GM18526 (cell line): ENCODE results near the gene GLT1D1.

ENCODE experiments used
- POLR2A ChIP-seq: IDR thresholded peaks from 3 replicates; pipeline ENCODE4 v1.6.1; 2011; ENCODE audit not compliant: insufficient read length; ENCODE audit errors: extremely low read depth

Gene GLT1D1

DNA sequence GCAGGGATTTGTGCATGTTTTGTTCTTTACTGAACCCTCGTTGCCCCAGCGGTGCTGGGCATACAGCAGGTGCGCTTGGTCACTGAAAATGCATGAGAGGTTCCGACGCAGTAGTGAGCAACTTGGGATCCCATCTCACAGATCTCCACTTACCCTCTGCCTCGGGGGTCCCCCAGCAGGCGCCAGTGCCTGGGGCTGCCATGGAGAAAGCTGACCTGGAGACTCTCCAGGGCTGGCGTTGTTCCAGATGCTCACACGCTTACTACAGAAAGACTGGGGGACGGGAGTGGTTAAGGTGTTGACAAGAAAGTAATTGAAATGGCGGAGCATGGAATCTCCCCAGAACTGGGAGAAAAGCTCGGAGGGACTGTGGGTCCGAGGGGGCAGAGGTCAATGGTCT lies 14.2 kb downstream of the GLT1D1 start:
- no peak for TF ChIP-seq POLR2A

DNA sequence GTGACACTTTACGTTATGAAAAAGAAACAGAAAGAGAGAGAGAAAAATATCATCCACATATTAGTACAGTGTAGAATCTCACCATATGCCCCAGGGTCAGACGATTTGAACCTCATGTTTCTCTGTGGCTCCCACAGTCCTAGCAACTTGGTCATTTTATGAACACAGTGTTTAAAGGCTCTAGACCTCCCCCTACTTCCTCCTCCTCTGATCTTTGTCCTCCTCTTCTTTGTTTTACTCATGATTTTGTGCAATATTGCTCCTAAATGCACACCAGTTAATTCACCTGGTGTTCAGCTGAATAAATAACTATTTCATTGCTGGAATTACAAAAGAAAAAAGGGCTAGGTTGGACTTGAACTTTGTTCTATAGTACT lies 18.2 kb downstream of the GLT1D1 start:
- TF ChIP-seq POLR2A: no peak

DNA sequence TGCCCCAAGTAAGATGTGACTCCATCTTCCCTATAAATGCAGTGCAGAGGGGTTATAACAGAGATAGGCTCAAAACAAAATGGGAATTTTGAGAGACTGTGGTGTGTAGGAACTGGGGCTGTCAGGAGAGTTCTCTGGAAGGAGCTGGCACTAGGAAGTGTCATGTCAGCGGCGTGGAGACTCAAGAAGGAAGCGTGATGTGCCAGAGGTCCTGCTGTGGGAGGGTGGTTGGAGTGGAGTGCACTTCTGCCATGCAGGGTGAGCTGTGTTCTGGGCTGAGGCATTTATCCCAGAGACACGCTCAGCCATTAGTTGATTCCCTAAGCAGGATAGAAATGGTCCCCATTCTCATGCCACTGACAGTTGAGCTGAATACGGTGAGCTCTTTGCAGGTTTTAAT lies 19.0 kb downstream of the GLT1D1 start:
- no peak for TF ChIP-seq POLR2A

DNA sequence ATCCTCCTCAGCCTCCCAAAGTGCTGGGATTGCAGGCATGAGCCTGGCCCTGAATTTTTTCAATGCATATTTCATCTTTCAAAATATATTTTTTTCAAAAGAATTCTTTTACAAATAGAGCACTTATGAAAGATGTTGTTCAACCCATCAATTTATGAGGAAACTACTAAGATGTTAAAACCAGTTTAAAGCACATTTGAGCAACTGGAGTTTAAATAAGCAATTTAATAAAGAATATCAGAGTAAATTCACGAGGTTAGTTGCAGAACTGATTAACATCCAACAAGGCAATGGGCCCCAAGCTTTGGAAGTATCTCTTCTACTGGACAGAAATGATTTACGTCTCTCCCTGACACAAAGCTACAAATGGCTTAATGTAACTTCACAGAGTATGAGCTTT lies 23.3 kb downstream of the GLT1D1 start:
- no peak for TF ChIP-seq POLR2A

DNA sequence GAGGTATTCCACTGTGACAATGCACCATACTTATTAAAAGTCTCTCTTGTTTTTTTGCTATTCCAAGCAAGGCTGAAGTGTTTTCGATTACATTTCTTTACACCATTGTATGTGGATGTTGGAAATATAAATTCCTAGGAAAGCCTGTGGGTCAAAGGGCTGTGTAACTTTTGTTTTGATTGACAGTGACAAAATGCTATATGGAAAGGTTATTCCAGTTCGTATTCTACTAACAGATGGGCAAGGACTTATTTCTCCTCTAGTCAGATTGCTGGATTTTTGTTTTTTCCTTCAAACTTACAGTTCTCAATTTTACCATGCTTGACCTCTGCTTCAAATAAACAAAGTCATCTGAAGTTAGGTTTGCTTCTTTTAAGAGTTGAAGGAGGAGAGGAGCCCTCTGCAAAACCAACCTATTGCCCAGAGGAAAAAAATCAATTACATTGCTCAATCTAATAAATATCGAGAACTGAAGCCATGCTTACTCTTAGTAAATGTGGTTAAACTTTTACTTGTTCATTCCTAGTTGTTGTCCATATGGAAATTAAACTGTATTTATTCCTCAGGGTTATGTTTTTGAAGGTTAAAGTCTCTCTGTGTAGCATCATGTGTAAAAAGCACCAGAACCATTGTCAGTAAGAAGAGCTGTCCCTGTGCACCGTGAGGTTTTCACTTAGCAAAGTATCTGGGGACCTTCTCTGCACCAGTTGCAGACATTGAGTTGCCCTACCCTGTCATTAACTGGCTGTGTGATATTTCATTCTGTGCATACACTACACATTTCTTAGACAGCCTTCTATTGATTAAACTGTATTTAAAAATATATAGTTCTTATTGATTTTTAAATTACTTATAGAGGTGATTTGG lies 26.9 kb downstream of the GLT1D1 start:
- no peak for TF ChIP-seq POLR2A

DNA sequence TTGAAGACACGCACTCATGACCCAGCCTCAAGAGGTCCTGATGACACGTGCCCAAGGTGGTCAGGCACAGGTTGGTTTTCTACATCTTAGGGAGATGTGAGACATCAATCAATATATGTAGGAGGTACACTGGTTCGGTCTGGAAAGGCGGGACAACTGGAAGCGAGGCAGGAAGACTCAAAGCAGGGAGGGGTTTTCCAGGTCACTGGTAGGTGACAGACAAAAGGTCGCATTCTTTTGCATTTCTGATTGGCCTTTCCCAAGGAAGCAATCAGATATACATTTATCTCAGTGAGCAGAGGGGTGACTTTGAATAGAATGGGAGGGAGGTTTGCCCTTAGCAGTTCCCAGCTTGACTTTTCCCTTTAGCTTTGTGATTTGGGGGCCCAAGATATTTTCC lies 38.6 kb downstream of the GLT1D1 start:
- TF ChIP-seq POLR2A: no peak

DNA sequence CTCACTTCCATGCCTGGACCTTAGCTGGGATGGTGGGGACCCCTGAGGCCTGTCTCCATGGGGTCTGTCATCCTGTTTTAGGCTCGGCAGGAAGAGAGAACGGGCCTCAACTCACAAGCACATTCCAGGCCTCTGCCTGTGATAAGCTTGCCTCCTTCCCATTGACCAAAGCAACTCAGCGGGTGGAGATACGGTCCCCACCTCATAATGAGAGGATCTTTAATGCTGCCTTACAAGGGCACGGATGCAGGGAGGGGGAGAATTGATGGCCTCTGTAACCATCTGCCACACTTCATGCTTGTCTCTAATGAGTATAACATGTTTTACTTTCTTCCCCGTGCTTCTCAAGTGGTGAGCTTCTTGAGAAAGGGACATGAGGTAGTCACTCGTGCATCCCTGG lies 50.0 kb downstream of the GLT1D1 start:
- TF ChIP-seq POLR2A: no peak

DNA sequence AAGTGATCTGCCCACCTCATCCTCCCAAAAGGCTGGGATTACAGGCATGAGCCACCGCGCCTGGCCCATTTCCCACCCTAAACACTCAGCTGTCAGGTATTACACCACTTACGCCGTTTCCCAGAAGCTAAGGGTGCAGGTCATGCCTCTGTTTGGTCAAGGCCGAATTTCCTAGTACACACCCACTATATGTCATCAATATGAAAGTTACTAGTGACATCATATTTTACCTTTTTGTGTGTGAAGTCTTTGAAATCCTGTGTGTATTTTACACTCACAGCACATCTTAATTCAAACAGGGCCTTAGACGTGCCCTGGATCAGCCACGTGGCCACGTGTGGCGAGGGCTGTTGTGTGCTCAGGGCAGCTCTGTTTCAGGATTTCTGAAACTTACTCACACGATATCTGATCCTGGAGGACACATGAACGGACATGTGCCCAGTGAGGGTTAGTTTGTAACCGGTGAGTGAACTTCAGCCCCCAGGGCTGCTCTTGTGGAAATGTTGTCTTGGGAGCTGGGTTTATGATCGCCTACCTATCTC lies 51.8 kb downstream of the GLT1D1 start:
- no peak for TF ChIP-seq POLR2A

DNA sequence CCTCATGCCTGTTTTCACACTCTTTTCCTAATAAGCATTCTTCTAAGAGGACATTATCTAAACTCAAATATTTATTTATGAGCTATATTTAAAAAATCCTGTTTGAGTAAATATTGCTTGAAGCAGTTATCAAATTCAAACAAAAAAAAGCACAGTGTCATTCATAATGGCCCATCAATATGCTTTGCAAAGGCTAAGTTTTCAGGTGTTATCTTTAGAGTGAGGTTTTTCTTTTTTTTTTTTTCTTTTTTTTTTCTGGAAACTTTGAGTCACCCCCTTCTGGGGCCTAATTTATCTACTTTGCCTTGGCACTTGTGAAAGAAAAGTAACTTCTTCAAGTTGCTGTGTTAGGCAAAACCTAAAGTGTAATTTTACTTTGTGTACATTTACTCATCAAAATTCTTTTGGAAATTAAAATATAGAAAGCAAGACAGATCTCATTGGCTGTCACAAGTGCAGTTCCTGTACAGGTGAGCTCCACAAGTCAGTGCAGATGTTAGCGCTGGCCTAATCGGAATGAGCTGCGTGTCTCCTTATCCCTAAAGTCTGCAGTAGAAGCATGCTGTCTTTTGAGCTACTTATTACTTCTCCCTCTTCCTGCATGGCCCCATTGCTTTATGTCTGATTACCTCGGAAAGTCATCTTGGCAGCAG lies 53.3 kb downstream of the GLT1D1 start:
- no peak for TF ChIP-seq POLR2A

DNA sequence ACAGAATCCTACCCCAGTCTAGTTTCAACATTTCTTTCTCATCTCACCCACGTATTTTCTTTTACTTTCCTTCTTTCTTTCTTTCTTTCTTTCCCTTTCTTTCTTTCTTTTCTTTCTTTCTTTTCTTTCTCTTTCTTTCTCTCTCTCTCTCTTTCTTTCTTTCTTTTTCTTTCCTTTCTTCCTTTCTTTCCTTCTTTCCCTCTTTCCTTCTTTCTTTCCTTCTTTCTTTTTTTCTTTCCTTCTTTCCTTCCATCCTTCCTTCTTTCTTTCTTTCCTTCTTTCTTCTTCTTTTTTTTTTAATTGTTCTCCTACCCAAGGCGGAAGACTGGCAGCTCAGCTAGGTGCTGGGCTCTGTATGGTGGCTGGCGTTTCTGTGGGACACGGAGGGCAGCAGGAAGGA lies 55.0 kb downstream of the GLT1D1 start:
- TF ChIP-seq POLR2A: no peak

DNA sequence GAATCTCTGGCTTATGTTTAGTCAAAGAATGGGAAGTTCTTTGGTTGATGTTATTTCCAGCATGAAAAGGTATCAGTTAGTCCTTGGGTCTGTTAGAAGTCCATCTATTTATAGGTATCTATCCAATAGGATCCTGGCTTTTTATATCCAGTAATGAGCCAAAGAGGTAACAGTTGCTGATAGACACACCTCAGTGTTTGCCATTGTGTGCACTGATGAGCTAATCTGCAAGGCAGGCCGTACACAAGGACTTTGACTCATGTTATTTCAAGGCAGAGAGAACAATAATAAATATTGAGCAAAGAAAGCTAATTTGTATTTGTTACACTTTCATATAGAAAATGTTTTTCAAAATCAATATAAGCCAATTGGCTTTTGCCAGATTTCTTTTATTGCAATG lies 56.4 kb downstream of the GLT1D1 start:
- no peak for TF ChIP-seq POLR2A

DNA sequence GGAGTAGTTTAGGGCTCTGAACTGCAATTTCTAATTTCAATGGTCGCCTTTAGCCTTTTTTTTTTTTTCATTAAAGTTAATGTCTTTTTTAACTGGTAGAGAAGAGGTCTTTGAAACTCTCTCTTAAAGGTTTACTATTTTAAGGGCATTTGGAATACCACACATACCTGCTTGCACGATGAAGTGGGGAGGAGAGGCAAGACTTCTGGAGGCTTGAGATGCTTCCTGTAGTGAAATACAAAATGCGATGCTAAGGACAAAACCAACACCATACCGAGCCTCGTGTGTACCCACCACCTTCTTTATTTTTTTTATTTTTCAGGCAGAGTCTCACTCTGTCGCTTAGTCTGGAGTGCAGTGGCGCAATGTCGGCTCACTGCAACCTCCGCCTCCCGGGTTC lies 57.4 kb downstream of the GLT1D1 start:
- no peak for TF ChIP-seq POLR2A

DNA sequence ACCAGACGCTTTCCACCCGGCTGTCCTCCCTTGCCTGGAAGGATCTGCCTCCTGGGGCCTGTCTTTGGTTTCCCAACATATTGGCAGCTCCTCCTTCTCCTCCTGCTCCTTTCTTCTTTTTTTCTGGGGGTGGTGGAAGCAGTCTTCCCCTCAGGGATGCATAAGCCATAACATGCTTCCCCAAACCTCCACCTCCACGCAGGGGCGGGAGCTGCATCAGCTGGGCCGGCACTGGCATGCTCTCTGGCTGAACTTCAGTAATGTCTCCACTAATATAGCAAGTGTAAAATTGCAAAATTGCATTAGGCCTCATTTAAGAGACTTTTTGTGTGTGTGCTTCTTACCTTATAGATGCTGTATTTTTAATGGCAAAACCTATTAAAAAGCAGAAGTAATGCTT lies 58.6 kb downstream of the GLT1D1 start:
- TF ChIP-seq POLR2A: no peak

DNA sequence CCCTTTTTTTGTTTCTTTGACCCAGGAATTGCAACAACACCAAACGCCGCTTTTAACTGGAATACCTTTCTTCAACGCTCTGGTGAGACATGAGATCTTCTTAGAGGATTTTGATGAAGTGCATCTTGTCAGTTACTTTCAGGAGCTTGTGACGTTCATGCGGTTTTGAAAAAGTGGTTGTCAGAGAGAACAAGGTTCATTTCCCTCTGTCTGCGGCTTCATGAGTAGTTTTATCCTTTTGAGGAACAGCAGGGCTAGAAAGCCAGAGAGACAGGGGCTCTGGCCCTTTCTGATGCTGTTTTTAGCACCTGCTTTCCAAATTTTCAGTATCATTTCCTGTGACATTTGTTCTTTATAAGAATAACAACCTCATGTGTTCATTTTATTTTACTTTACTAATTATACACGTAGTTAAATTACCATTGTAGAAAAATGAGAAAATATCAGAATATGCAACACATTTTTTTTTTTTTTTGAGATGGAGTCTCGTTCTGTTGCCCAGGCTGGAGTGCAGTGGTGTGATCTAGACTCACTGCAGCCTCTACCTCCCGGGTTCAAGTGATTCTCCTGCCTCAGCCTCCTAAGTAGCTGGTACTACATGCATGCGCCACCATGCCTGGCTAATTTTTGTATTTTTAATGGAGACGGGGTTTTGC lies 61.8 kb downstream of the GLT1D1 start:
- TF ChIP-seq POLR2A: no peak

DNA sequence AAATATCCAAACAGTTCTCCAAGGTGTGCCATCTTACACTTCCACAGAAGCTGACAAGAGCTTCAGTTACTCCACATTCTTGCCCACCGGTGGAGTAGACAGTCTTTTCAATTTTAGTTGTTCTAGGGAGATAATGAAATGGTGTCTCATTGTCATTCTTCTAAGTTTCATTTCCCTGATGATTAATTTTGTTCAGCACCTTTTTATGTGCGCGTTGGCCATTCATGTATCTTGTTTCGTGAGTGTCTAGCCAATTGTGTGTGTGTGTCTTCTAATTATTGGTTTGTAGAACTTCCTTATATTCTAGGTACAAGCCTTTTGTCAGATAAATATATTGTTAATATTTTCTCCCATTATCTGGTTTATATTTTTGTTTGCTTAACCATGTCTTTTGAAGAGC lies 63.1 kb downstream of the GLT1D1 start:
- no peak for TF ChIP-seq POLR2A
